ENCODE data around the gene TNXB.
"Not testable (repeated sequence)": the region's sequence is repeated elsewhere in the genome, so short reads cannot be mapped to it uniquely, and the experiment has no call there.

The TNXB gene

DNA sequence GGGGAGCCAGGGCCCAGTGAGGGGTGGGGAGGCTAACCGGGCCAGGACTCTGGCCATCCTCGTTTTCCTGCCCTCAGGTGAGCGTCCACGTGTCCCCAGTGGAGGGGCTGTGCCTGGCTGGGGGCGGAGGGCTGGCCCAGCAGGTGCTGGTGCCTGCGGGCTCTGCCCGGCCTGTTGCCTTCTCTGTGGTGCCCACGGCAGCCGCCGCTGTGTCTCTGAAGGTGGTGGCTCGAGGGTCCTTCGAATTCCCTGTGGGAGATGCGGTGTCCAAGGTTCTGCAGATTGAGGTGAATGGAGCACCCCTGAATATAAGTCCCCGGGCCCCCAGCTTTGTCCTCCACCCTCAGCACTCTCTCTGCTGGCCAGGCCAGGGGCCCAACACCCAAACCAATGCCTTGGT lies 114.7 kb downstream of the TNXB start:
- DNase-seq = not testable (repeated sequence)

All from right hindlimb (tissue), 1 donor.